ENCODE results near the gene FYTTD1. TPM values are rescaled to one million over a fixed set of nuclear protein-coding genes. Genes with fewer than 3 reads are reported as not detected.

The FYTTD1 gene
- total and polyA plus RNA-seq, 2 donors (not counting 1 experiment from before 2014, with no cell fraction given) = 44.3 to 63.4 TPM

GRCh38 chr3:197761784-197762183 lies 12.1 kb downstream of the FYTTD1 start:
- no peak for DNase-seq (ENCODE audit: low read depth in 2 of 2)
- peaks cover 3% of the 10 kb centered on the region for H3K36me3 ChIP-seq (ENCODE audit: control insufficient read depth, insufficient read depth, low read length)
- no peak overlapping the region for H3K4me2 ChIP-seq (ENCODE audit: extremely low read depth, insufficient read depth, low read length)
- H3K4me1 ChIP-seq (ENCODE audit: control insufficient read depth, extremely low read depth, insufficient read depth, low read length) = no peaks in the 10 kb centered on the region
- H3K4me3 ChIP-seq (replicated peaks in 1 of 4; ENCODE audit: control extremely low read depth in 1 of 4, insufficient read depth in 1 of 4, low read depth in 3 of 4, low read length in 4 of 4) = no peak overlapping the region
- no peaks in the 10 kb centered on the region for H4K20me1 ChIP-seq (ENCODE audit: control insufficient read depth, extremely low read depth, insufficient read depth, low read length)
- no peak overlapping the region for H3K9ac ChIP-seq (ENCODE audit: insufficient read depth, low read length)
- H2AFZ ChIP-seq (ENCODE audit: low read length) = no peak overlapping the region
- H3K27me3 ChIP-seq (ENCODE audit: control insufficient read depth, insufficient read depth, low read length) = no peaks in the 10 kb centered on the region
- TF ChIP-seq CTCF (conservative IDR thresholded peaks at IDR 0.05 in 1 of 2, IDR thresholded peaks at IDR 0.05 in 1 of 2; ENCODE audit: low read depth in 1 of 2, low read length in 2 of 2) (no peak), EZH2 (IDR thresholded peaks at IDR 0.05; ENCODE audit: low read length, missing control alignments) (no peak)
- H3K79me2 ChIP-seq (ENCODE audit: control insufficient read depth, insufficient read depth, low read length) = peaks cover 24% of the 10 kb centered on the region
- no peak overlapping the region for H3K27ac ChIP-seq (ENCODE audit: insufficient read depth, low read length)
- H3K9me3 ChIP-seq (ENCODE audit: control insufficient read depth, insufficient read depth, low read depth, low read length) = no peaks in the 10 kb centered on the region

GRCh38 chr3:197775317-197775716 lies 25.6 kb downstream of the FYTTD1 start:
- H3K27me3 ChIP-seq (ENCODE audit: control insufficient read depth, insufficient read depth, low read length) = no peaks in the 10 kb centered on the region
- TF ChIP-seq CTCF (conservative IDR thresholded peaks at IDR 0.05 in 1 of 2, IDR thresholded peaks at IDR 0.05 in 1 of 2; ENCODE audit: low read depth in 1 of 2, low read length in 2 of 2) = no peak
- TF ChIP-seq EZH2 (IDR thresholded peaks at IDR 0.05; ENCODE audit: low read length, missing control alignments) = no peak
- no peak overlapping the region for H3K4me3 ChIP-seq (replicated peaks in 1 of 4; ENCODE audit: control extremely low read depth in 1 of 4, insufficient read depth in 1 of 4, low read depth in 3 of 4, low read length in 4 of 4)
- H2AFZ ChIP-seq (ENCODE audit: low read length) = no peak overlapping the region
- H3K27ac ChIP-seq (ENCODE audit: insufficient read depth, low read length) = no peak overlapping the region
- H3K36me3 ChIP-seq (ENCODE audit: control insufficient read depth, insufficient read depth, low read length) = peaks cover 16% of the 10 kb centered on the region
- no peak for DNase-seq (ENCODE audit: low read depth in 2 of 2)
- no peaks in the 10 kb centered on the region for H3K79me2 ChIP-seq (ENCODE audit: control insufficient read depth, insufficient read depth, low read length)
- H4K20me1 ChIP-seq (ENCODE audit: control insufficient read depth, extremely low read depth, insufficient read depth, low read length) = no peaks in the 10 kb centered on the region
- no peak overlapping the region for H3K9ac ChIP-seq (ENCODE audit: insufficient read depth, low read length)
- no peaks in the 10 kb centered on the region for H3K9me3 ChIP-seq (ENCODE audit: control insufficient read depth, insufficient read depth, low read depth, low read length)
- H3K4me2 ChIP-seq (ENCODE audit: extremely low read depth, insufficient read depth, low read length) = no peak overlapping the region
- H3K4me1 ChIP-seq (ENCODE audit: control insufficient read depth, extremely low read depth, insufficient read depth, low read length) = no peaks in the 10 kb centered on the region

DNA sequence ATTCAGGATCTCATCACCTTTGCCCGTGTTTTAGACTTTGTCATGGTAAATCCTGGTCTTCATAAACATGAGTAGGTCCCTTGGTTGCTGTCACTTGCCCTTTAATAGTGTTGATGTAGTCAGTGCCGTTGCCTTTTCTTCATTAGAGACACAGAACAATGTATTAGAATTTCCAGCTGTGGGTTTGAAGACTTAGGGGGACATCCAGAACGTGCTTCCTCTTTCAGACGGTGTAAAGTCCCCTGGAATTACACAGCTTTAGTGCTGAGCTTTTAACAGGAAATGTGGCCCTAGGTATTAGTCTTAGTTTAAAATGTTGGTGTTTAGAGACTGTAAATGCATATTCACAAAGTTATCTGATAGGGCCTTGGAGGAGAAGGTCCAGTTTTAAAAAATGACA lies 32.5 kb downstream of the FYTTD1 start:
- no peak overlapping the region for H2AFZ ChIP-seq (ENCODE audit: low read length)
- no peaks in the 10 kb centered on the region for H3K27me3 ChIP-seq (ENCODE audit: control insufficient read depth, insufficient read depth, low read length)
- no peak overlapping the region for H3K4me2 ChIP-seq (ENCODE audit: extremely low read depth, insufficient read depth, low read length)
- no peaks in the 10 kb centered on the region for H3K9me3 ChIP-seq (ENCODE audit: control insufficient read depth, insufficient read depth, low read depth, low read length)
- no peak for DNase-seq (ENCODE audit: low read depth in 2 of 2)
- TF ChIP-seq CTCF (conservative IDR thresholded peaks at IDR 0.05 in 1 of 2, IDR thresholded peaks at IDR 0.05 in 1 of 2; ENCODE audit: low read depth in 1 of 2, low read length in 2 of 2) (no peak), EZH2 (IDR thresholded peaks at IDR 0.05; ENCODE audit: low read length, missing control alignments) (no peak)
- H3K36me3 ChIP-seq (ENCODE audit: control insufficient read depth, insufficient read depth, low read length) = peaks cover 11% of the 10 kb centered on the region
- H3K79me2 ChIP-seq (ENCODE audit: control insufficient read depth, insufficient read depth, low read length) = no peaks in the 10 kb centered on the region
- no peak overlapping the region for H3K4me3 ChIP-seq (replicated peaks in 1 of 4; ENCODE audit: control extremely low read depth in 1 of 4, insufficient read depth in 1 of 4, low read depth in 3 of 4, low read length in 4 of 4)
- no peak overlapping the region for H3K27ac ChIP-seq (ENCODE audit: insufficient read depth, low read length)
- H3K9ac ChIP-seq (ENCODE audit: insufficient read depth, low read length) = no peak overlapping the region
- no peaks in the 10 kb centered on the region for H4K20me1 ChIP-seq (ENCODE audit: control insufficient read depth, extremely low read depth, insufficient read depth, low read length)
- H3K4me1 ChIP-seq (ENCODE audit: control insufficient read depth, extremely low read depth, insufficient read depth, low read length) = no peaks in the 10 kb centered on the region
